HAP-1 (cell line): ENCODE data around the gene PDE9A.

Experiments
- DNase-seq, 2 experiments: peaks; one replicate each; pipeline ENCODE4 v3.0.0-alpha.2; 2016 to 2020; ENCODE audit warnings: low spot score in 2 of 2
- H3K27me3 ChIP-seq: fragments of 250-450 bp; sonication (Bioruptor Pico); 2 replicates; pipeline ENCODE4 v1.5.1; 2020; ENCODE audit warnings: low read depth, mild to moderate bottlenecking, moderate library complexity
- H3K36me3 ChIP-seq: fragments of 250-450 bp; sonication (Bioruptor Pico); replicated peaks from 2 replicates; pipeline ENCODE4 v1.5.1; 2020; ENCODE audit warnings: mild to moderate bottlenecking
- H3K4me1 ChIP-seq: fragments of 250-450 bp; sonication (Bioruptor Pico); 2 replicates; pipeline ENCODE4 v1.5.1; 2020; ENCODE audit warnings: mild to moderate bottlenecking
- H3K4me3 ChIP-seq: fragments of 250-450 bp; sonication (Bioruptor Pico); 2 replicates; pipeline ENCODE4 v1.5.1; 2020; ENCODE audit warnings: mild to moderate bottlenecking, moderate library complexity
- H3K9me3 ChIP-seq: fragments of 250-450 bp; sonication (Bioruptor Pico); 2 replicates; pipeline ENCODE4 v1.5.1; 2020; ENCODE audit warnings: mild to moderate bottlenecking, moderate library complexity
- in situ Hi-C: fragments of 300-500 bp; cut with MboI; formaldehyde crosslinking; loops from 3 replicates; pipeline ENCODE4 v1.14.3; 2020; ENCODE audit warnings: low sequenced_read_pairs, inconsistent platforms, mixed read lengths

PDE9A gene

GRCh38 chr21:42651515-42652401 lies 1.7 kb upstream of the PDE9A start:
- Histone ChIP-seq H3K36me3 (no peaks in the 10 kb centered on the region), H3K4me3 (no peak overlapping the region), H3K4me1 (peaks cover 10% of the 10 kb centered on the region), H3K27me3 (no peaks in the 10 kb centered on the region), H3K9me3 (no peaks in the 10 kb centered on the region)
- in situ Hi-C loops: no loop called here
- no peak for DNase-seq

GRCh38 chr21:42652527-42653230 lies 742 bp upstream of the PDE9A start:
- Histone ChIP-seq H3K36me3 (no peaks in the 10 kb centered on the region), H3K4me1 (peaks cover 10% of the 10 kb centered on the region), H3K27me3 (no peaks in the 10 kb centered on the region), H3K4me3 (peak overlapping the region; percentile 28), H3K9me3 (no peaks in the 10 kb centered on the region)
- peak in 1 of 2 experiments; percentile 44 for DNase-seq
- in situ Hi-C loops: no loop called here

GRCh38 chr21:42654179-42654912 lies 925 bp downstream of the PDE9A start:
- Histone ChIP-seq H3K4me3 (peak overlapping the region; percentile 46), H3K36me3 (no peaks in the 10 kb centered on the region), H3K27me3 (no peaks in the 10 kb centered on the region), H3K9me3 (no peaks in the 10 kb centered on the region), H3K4me1 (peaks cover 10% of the 10 kb centered on the region)
- peak; percentile 54 to 64 for DNase-seq
- in situ Hi-C loops: no loop called here

- in situ Hi-C loops: no loop called here
- peak overlapping the region; percentile 46 for H3K4me3 ChIP-seq
- H3K36me3 ChIP-seq: no peaks in the 10 kb centered on the region
- no peaks in the 10 kb centered on the region for H3K9me3 ChIP-seq
- H3K27me3 ChIP-seq: no peaks in the 10 kb centered on the region
- no peak for DNase-seq
- peaks cover 10% of the 10 kb centered on the region for H3K4me1 ChIP-seq
Measured at GRCh38 chr21:42654913-42655795, 1.7 kb downstream of the PDE9A start.

GRCh38 chr21:42655796-42656770 lies 2.7 kb downstream of the PDE9A start:
- peak in 1 of 2 experiments; percentile 23 for DNase-seq
- no peaks in the 10 kb centered on the region for H3K36me3 ChIP-seq
- H3K4me3 ChIP-seq: no peak overlapping the region
- H3K9me3 ChIP-seq: no peaks in the 10 kb centered on the region
- peaks cover 10% of the 10 kb centered on the region for H3K4me1 ChIP-seq
- in situ Hi-C loops: no loop called here
- no peaks in the 10 kb centered on the region for H3K27me3 ChIP-seq

- no peak overlapping the region for H3K4me3 ChIP-seq
- H3K4me1 ChIP-seq: peaks cover 10% of the 10 kb centered on the region
- no peaks in the 10 kb centered on the region for H3K36me3 ChIP-seq
- H3K27me3 ChIP-seq: no peaks in the 10 kb centered on the region
- no peak for DNase-seq
- H3K9me3 ChIP-seq: no peaks in the 10 kb centered on the region
- in situ Hi-C loops: no loop called here
Measured at GRCh38 chr21:42656872-42657271, 3.5 kb downstream of the PDE9A start.

GRCh38 chr21:42657676-42658319 lies 4.4 kb downstream of the PDE9A start:
- H3K4me1 ChIP-seq: peaks cover 10% of the 10 kb centered on the region
- DNase-seq: no peak
- no peak overlapping the region for H3K4me3 ChIP-seq
- H3K27me3 ChIP-seq: no peaks in the 10 kb centered on the region
- no peaks in the 10 kb centered on the region for H3K36me3 ChIP-seq
- in situ Hi-C loops: no loop called here
- H3K9me3 ChIP-seq: no peaks in the 10 kb centered on the region

- no peaks in the 10 kb centered on the region for H3K9me3 ChIP-seq
- no peaks in the 10 kb centered on the region for H3K27me3 ChIP-seq
- no peak for DNase-seq
- in situ Hi-C loops: no loop called here
- no peak overlapping the region for H3K4me3 ChIP-seq
- peaks cover 10% of the 10 kb centered on the region for H3K4me1 ChIP-seq
- H3K36me3 ChIP-seq: no peaks in the 10 kb centered on the region
Measured at GRCh38 chr21:42658320-42659105, 5.1 kb downstream of the PDE9A start.

- no peak for DNase-seq
- Histone ChIP-seq H3K4me3 (no peak overlapping the region), H3K36me3 (no peaks in the 10 kb centered on the region), H3K27me3 (no peaks in the 10 kb centered on the region), H3K9me3 (no peaks in the 10 kb centered on the region), H3K4me1 (peaks cover 8% of the 10 kb centered on the region)
- in situ Hi-C loops: no loop called here
Measured at GRCh38 chr21:42659416-42660117, 6.1 kb downstream of the PDE9A start.

- in situ Hi-C loops: no loop called here
- no peak overlapping the region for H3K4me3 ChIP-seq
- peaks cover 3% of the 10 kb centered on the region for H3K4me1 ChIP-seq
- no peak for DNase-seq
- H3K9me3 ChIP-seq: no peaks in the 10 kb centered on the region
- H3K36me3 ChIP-seq: no peaks in the 10 kb centered on the region
- H3K27me3 ChIP-seq: no peaks in the 10 kb centered on the region
Measured at GRCh38 chr21:42660118-42660470, 6.7 kb downstream of the PDE9A start.
